ENCODE data around the gene KRTAP5-10. TPM values are rescaled to one million over a fixed set of nuclear protein-coding genes. Genes with fewer than 3 reads are reported as not detected.
"Not testable (repeated sequence)": the region's sequence is repeated elsewhere in the genome, so short reads cannot be mapped to it uniquely, and the experiment has no call there.

KRTAP5-10 gene
- total and polyA plus RNA-seq, 8 donors = 0.14 to 0.27 TPM; not detected in 6

DNA sequence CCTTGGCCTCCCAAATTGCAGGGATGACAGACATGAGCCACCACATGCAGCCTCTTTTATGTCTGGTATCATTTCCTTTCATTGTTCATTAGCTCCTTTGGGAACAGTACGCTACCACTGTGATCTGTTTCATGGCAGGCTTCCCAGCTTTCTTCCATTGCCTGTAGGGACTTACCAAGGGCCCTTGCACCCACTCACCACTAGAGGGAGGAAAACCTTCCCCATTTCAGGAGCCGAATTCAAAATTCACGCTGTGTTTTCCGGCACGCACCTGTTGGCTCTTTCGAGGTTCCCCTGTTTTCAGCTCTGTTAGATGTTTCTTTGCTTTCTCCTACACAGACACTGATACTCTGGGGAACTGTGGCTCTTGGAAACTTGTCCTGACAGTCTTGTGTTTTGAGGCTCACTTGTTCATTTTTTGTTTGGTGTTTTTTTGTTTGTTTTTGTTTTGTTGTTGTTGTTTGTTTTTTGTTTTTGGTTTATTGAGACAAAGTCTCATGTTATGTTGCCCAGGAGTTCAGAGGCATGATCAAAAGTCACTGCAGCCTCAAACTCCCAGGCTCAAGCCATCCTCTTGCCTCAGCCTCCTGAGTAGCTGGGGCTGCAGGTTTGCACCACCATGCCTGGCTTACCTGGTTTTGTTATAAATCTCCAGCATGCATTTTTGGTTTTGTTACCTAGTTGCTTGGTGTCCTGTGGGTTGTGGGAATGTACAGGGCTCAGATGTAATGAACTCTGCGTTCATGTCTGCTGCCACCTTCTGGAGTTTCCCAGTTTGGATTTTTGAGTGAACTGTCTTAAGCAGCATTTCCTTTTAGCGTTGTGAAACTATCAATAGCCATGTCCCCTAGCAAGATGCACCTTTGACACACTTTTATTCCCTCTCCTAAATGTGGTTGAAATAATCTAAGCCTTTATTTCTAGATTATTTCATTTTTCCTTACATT, 15.0 kb downstream of the KRTAP5-10 start:
- DNase-seq (peak in 3 of 4 donors; percentile 35 to 68 (median 49)), ATAC-seq (peak; percentile 94)
- H3K4me3 ChIP-seq = no peak overlapping the region
- H3K9me3 ChIP-seq = no peaks in the 10 kb centered on the region
- no peaks in the 10 kb centered on the region for H3K36me3 ChIP-seq
- TF ChIP-seq CTCF (IDR thresholded peaks at IDR 0.05) = peak; percentile 81 to 83
- no peak overlapping the region for H3K27ac ChIP-seq
- H3K4me1 ChIP-seq = peaks cover 0 to 6% of the 10 kb centered on the region in 2 donors
- intact Hi-C loops (cut with DNase I) = no loop called here
- no peaks in the 10 kb centered on the region for H3K27me3 ChIP-seq

DNA sequence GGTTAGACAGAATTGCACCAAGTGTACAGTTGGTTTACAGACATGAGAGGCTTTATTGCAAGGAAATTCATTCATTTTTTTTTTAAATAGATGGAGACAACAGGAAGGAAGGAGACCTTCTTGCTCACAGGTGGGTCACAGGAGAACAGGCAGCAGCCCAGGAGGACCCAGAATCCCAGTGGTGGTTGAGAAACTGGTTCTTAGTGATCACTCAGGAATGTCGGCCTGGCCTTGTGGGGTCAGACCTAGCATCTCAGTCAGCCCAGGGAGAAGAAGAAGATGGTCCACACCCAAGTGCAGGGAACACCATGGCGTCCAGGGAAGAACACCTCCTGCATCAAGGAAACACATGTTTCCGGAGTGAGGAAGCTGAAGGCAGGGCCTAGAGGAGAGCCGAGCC, 16.5 kb downstream of the KRTAP5-10 start:
- H3K27me3 ChIP-seq = no peaks in the 10 kb centered on the region
- intact Hi-C loops (cut with DNase I) = no loop called here
- no peak overlapping the region for H3K4me3 ChIP-seq
- H3K4me1 ChIP-seq = peaks cover 0 to 6% of the 10 kb centered on the region in 2 donors
- H3K27ac ChIP-seq = no peak overlapping the region
- no peak for DNase-seq
- H3K36me3 ChIP-seq = no peaks in the 10 kb centered on the region
- H3K9me3 ChIP-seq = no peaks in the 10 kb centered on the region
- no peak for TF ChIP-seq CTCF (IDR thresholded peaks at IDR 0.05)
- no peak for ATAC-seq

DNA sequence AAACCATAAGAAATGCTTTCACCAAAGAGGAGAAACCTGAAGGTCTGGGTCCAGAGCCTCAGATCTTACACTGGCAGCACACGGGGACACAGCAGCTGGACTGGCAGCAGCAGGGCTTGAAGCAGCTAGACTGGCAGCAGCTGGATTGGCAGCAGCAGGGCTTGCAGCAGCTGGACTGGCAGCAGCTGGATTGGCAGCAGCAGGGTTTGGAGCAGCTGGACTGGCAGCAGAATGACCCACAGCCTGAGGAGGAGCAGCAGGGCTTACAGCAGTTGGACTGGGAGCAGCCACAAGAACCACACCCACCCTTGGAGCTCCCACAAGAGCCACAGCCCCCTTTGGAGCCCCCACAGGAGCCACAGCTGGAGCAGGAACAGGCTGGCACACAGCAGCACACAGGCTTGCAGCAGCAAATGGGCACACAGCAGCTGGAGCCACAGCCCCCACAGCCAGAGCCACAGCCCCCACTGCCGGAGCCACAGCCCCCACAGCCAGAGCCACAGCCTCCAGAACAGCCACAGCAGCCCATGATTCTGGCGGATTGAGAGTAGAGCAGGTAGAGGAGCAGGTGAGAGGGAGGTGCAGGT, 17.0 kb downstream of the KRTAP5-10 start, which contains the start of gene KRTAP5-11:
KRTAP5-11 (minus strand) TSS at position 567 of the 587 bp plus-strand sequence; CDS start at position 529, 38 bp downstream.
- no peak for TF ChIP-seq CTCF (IDR thresholded peaks at IDR 0.05)
- DNase-seq = peak in 1 of 4 donors; percentile 31
- H3K36me3 ChIP-seq = no peaks in the 10 kb centered on the region
- intact Hi-C loops (cut with DNase I) = no loop called here
- no peaks in the 10 kb centered on the region for H3K9me3 ChIP-seq
- no peak for ATAC-seq
- no peak within 1 kb of the TSS for H3K27ac ChIP-seq
- no peak within 1 kb of the TSS for H3K4me3 ChIP-seq
- no peaks in the 10 kb centered on the region for H3K27me3 ChIP-seq
- peaks cover 0 to 6% of the 10 kb centered on the region in 2 donors for H3K4me1 ChIP-seq

GRCh38 chr11:71582969-71583368, 17.6 kb downstream of the KRTAP5-10 start:
- not testable (repeated sequence) for H3K9me3 ChIP-seq, H3K4me1 ChIP-seq

DNA sequence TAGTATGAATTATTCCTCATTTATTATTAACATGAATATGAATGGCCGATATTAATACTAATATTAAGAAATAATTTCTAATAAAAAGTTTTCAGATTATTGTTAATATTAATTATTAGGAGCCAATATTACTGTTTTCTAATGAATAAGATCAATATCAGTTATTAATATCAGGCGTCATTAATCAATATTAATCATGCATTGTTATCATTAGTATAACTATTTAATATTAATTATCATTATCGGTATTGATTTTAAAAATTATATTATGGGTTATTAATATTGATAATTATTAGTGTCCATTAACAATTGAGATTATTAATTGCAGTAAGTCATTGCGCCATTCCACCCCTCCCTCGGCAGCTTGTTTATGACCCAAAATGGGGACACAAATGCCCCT, 20.3 kb downstream of the KRTAP5-10 start:
- H3K27me3 ChIP-seq; ATAC-seq; H3K4me3 ChIP-seq; H3K9me3 ChIP-seq; H3K36me3 ChIP-seq; DNase-seq; intact Hi-C loops (cut with DNase I); H3K27ac ChIP-seq; H3K4me1 ChIP-seq: not testable (repeated sequence)

More at GRCh38 chr11:71582969-71583368, 17.6 kb downstream of the KRTAP5-10 start:
- H3K36me3 ChIP-seq; H3K27ac ChIP-seq; DNase-seq; H3K27me3 ChIP-seq; H3K4me3 ChIP-seq; intact Hi-C loops (cut with DNase I); ATAC-seq: not testable (repeated sequence)

- ATAC-seq; intact Hi-C loops (cut with DNase I); H3K4me1 ChIP-seq: not testable (repeated sequence)
Observed at GRCh38 chr11:71588314-71588713, 23.0 kb downstream of the KRTAP5-10 start.

DNA sequence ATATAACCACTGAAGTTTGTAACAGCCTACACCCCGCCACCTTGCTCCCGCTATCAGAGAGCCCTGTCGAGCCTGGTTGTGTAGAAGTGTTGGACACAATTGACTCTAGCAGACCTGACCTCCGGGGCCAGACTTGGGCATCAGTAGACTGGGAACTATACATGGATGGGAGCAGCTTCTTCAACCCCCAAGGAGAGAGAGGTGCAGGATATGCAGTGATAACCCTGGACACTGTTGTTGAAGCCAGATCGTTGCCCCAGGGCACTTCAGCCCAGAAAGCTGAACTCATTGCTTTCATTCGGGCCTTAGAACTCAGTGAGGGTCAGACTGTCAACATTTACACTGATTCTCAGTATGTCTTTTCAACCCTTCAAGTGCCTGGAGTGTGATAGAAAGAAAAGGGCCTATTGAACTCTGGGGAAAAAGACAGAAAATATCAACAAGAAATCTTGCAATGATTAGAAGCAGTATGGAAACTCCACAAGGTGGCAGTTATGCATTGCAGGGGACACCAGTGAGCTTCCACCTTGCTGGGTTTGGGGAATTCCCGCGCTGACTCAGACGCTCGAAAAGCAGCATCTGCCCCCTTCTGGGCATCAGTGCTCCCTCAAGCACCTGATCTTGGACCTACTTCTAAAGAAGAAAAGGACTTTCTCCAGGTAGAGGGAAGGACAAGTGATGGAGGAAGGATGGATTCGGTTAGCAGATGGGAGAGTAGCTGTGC, 23.6 kb downstream of the KRTAP5-10 start:
- intact Hi-C loops (cut with DNase I); H3K4me1 ChIP-seq; H3K4me3 ChIP-seq; H3K27me3 ChIP-seq; H3K36me3 ChIP-seq; ATAC-seq; H3K27ac ChIP-seq; H3K9me3 ChIP-seq: not testable (repeated sequence)
- DNase-seq = peak in 1 of 4 donors; percentile 12

More at GRCh38 chr11:71588314-71588713, 23.0 kb downstream of the KRTAP5-10 start:
- DNase-seq, H3K4me3 ChIP-seq, H3K36me3 ChIP-seq, H3K27ac ChIP-seq, H3K9me3 ChIP-seq, H3K27me3 ChIP-seq: not testable (repeated sequence)

DNA sequence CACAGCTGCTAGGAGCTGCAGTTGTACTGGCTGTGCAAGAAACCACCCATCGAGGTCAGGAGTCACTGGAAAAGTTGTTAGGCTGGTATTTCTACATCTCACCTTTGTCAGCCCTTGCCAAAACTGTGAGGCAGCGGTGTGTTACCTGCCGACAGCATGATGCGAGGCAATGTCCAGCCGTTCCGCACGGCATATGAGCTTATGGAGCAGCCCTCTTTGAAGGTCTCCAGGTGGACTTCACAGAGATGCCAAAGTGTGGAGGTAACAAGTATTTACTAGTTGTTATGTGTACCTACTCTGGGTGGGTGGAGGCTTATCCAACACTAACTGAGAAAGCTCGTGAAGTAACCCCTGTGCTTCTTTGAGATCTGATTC, 24.2 kb downstream of the KRTAP5-10 start:
- H3K4me1 ChIP-seq; H3K27ac ChIP-seq; ATAC-seq; H3K4me3 ChIP-seq; DNase-seq; H3K36me3 ChIP-seq; H3K27me3 ChIP-seq; H3K9me3 ChIP-seq; intact Hi-C loops (cut with DNase I): not testable (repeated sequence)

DNA sequence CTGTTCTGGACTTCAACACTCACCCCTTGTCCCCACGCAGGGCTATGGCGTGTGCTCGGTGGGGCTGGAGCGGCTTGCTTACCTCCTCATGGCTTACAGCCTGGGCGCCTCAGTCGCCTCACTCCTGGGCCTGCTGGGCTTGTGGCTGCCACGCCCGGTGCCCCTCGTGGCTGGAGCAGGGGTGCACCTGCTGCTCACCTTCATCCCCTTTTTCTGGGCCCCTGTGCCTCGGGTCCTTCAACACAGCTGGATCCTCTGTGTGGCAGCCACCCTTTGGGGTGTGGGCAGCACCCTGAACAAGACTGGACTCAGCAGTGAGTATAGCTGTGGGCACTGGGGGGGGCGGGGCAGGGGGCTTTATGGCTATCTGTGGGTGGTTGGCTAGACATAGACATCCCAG, 37.9 kb downstream of the KRTAP5-10 start:
- DNase-seq; H3K27ac ChIP-seq; intact Hi-C loops (cut with DNase I); H3K4me1 ChIP-seq; ATAC-seq; H3K4me3 ChIP-seq; H3K9me3 ChIP-seq; H3K36me3 ChIP-seq: not testable (repeated sequence)
- H3K27me3 ChIP-seq = peaks cover 15 to 56% of the 10 kb centered on the region in 2 donors

Measured in left lung (tissue), 10 donors.